HEK293T (cell line): Measurements from ENCODE around the gene CDC42EP3.

Source experiments
- CTCF ChIA-PET: fragments of 350-600 bp; formaldehyde crosslinking; extraction: SDS; loops from one replicate; lab custom pipeline; 2021; ENCODE audit warnings: antibody characterized with exemption, inconsistent platforms; lab: Yijun Ruan, JAX
- POLR2A ChIA-PET: fragments of 350-600 bp; formaldehyde crosslinking; extraction: SDS; loops from one replicate; lab custom pipeline; 2020; ENCODE audit warnings: antibody characterized with exemption, inconsistent platforms; lab: Yijun Ruan, JAX
- DNase-seq: peaks from one replicate; pipeline ENCODE4 v3.0.0; 2012; ENCODE audit warnings: mixed read lengths; ENCODE audit errors: extremely low spot score
- ARNT ChIP-seq: fragments of 450-650 bp; IDR thresholded peaks from 2 replicates; pipeline ENCODE4 v1.6.1; 2017; ENCODE audit warnings: mild to moderate bottlenecking
- BHLHE40 ChIP-seq: fragments of 450-650 bp; IDR thresholded peaks from 2 replicates; pipeline ENCODE4 v1.6.1; 2016; ENCODE audit warnings: mild to moderate bottlenecking, moderate library complexity, borderline replicate concordance
- CTBP1 ChIP-seq: fragments of 450-650 bp; IDR thresholded peaks from 2 replicates; pipeline ENCODE4 v1.6.1; 2016; ENCODE audit warnings: borderline replicate concordance
- ELF4 ChIP-seq: fragments of 450-650 bp; IDR thresholded peaks from 2 replicates; pipeline ENCODE4 v1.6.1; 2017; ENCODE audit warnings: antibody characterized with exemption
- FOXA1 ChIP-seq: fragments of 450-650 bp; IDR thresholded peaks from 2 replicates; pipeline ENCODE4 v1.6.1; 2016; ENCODE audit warnings: mild to moderate bottlenecking
- FOXK2 ChIP-seq: fragments of 450-650 bp; IDR thresholded peaks from 2 replicates; pipeline ENCODE4 v1.6.1; 2016; ENCODE audit warnings: mild to moderate bottlenecking
- FOXM1 ChIP-seq: fragments of 450-650 bp; IDR thresholded peaks from 2 replicates; pipeline ENCODE4 v1.6.1; 2017; ENCODE audit warnings: mild to moderate bottlenecking, borderline replicate concordance
- HDGF ChIP-seq: fragments of 450-650 bp; IDR thresholded peaks from 2 replicates; pipeline ENCODE4 v1.6.1; 2017; ENCODE audit warnings: antibody characterized with exemption, borderline replicate concordance
- L3MBTL2 ChIP-seq: fragments of 450-650 bp; conservative IDR thresholded peaks from 2 replicates; pipeline ENCODE4 v1.6.1; 2016; ENCODE audit warnings: mild to moderate bottlenecking
- LEF1 ChIP-seq: fragments of 450-650 bp; IDR thresholded peaks from 2 replicates; pipeline ENCODE4 v1.6.1; 2017; ENCODE audit warnings: mild to moderate bottlenecking, borderline replicate concordance
- NFRKB ChIP-seq: fragments of 450-650 bp; IDR thresholded peaks from 2 replicates; pipeline ENCODE4 v1.6.1; 2016; ENCODE audit warnings: mild to moderate bottlenecking, moderate library complexity
- SP1 ChIP-seq: fragments of 450-650 bp; IDR thresholded peaks from 2 replicates; pipeline ENCODE4 v1.6.1; 2017
- SUZ12 ChIP-seq: fragments of 450-650 bp; IDR thresholded peaks from 2 replicates; pipeline ENCODE4 v1.6.1; 2016; ENCODE audit warnings: mild to moderate bottlenecking
- TARDBP ChIP-seq: fragments of 450-650 bp; IDR thresholded peaks from 2 replicates; pipeline ENCODE4 v1.6.1; 2016
- ZNF384 ChIP-seq: fragments of 450-650 bp; IDR thresholded peaks from 2 replicates; pipeline ENCODE4 v1.6.1; 2016
- TF ChIP-seq, protein P1 (sequence below): fragments of 450-650 bp; IDR thresholded peaks from 2 replicates; pipeline ENCODE4 v1.6.1; 2016

Gene CDC42EP3

DNA sequence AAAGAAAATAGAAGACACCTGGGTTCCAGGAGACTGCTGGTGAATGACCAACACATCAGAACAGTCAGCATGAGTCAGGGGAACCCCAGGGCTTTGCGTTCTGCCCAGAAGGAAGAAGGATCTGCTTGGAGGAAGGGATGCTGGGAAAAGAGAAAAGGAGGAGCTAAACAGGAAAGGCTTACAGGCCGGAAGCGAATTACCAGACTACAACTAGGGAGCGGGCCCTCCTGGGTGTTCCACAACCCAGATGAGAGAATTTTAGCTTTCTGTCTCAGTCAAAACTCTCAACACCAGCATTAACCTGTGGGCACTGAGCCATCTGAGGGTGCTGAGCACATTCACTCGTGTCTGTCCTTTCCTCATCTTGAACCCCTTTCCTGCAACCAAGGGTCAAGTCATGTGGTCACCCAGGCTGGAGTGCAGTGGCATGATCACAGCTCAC, 19.2 kb downstream of the CDC42EP3 start:
- no peak for DNase-seq
- CTCF ChIA-PET: no interaction called here
- POLR2A ChIA-PET: interaction anchor here (0.6 kb wide), 1 partner anchor 191 kb away, joined by 4 read pairs; no protein-coding TSS in a partner anchor
- TF ChIP-seq CTBP1 (no peak), FOXA1 (no peak), NFRKB (no peak), ARNT (no peak), SP1 (no peak), FOXM1 (no peak), ZNF384 (no peak), HDGF (no peak), ELF4 (no peak), LEF1 (no peak), SUZ12 (no peak), TARDBP (no peak), L3MBTL2 (no peak)

DNA sequence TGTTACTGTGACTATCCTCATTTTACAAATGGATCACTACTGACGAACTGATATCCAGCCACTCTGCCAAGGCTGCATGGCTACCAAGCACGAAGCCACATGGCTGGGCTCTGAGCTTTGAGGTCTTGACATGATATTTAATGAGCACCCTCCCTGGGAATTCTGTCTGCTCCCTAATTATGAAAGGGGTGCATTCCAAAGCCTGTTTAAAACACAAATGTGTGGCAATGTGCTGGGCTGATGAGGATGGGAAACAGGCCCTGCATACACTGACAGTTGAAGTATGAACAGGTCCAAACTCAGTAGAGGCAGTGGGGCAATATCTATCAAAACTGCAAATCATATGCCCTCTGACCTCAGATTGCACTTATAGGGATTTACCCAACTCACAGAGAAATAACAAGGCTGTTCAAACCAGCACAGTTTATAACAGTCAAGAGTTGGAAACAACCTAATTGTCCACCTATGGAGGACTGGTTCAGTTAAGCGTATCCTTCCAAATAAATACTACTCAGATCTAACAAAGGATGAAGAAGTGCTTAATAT, 20.8 kb downstream of the CDC42EP3 start:
- no peak for TF ChIP-seq FOXM1
- no peak for TF ChIP-seq TARDBP
- TF ChIP-seq, protein P1, sequence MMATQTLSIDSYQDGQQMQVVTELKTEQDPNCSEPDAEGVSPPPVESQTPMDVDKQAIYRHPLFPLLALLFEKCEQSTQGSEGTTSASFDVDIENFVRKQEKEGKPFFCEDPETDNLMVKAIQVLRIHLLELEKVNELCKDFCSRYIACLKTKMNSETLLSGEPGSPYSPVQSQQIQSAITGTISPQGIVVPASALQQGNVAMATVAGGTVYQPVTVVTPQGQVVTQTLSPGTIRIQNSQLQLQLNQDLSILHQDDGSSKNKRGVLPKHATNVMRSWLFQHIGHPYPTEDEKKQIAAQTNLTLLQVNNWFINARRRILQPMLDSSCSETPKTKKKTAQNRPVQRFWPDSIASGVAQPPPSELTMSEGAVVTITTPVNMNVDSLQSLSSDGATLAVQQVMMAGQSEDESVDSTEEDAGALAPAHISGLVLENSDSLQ: no peak
- TF ChIP-seq NFRKB: no peak
- TF ChIP-seq SP1: no peak
- TF ChIP-seq ELF4: no peak
- TF ChIP-seq CTBP1: no peak
- TF ChIP-seq ARNT: no peak
- TF ChIP-seq FOXK2: no peak
- TF ChIP-seq HDGF: no peak
- TF ChIP-seq L3MBTL2: no peak
- TF ChIP-seq LEF1: no peak
- TF ChIP-seq BHLHE40: no peak
- TF ChIP-seq FOXA1: no peak
- TF ChIP-seq ZNF384: no peak
- TF ChIP-seq SUZ12: no peak
- ChIA-PET POLR2A (no interaction called here), CTCF (no interaction called here)
- DNase-seq: no peak

DNA sequence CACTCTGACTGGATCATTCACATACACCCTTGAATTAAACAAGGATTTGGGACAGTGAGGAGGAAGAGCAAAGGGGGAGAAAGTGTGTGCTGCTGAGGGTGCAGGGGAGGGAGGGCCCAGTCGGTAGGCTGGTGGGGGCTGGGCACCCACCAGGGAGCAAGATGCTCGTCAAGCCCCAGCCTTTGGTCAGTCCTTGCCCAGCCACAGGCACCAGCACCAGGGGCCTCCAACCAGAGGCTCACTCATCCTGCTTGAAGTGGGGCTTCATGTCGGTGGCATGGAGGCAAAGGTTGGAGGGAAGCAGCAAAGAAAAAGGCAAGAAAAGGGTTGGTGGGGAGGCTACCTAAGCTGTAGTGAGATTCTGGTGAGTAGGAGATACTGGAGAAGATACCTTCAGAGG, 21.9 kb downstream of the CDC42EP3 start:
- TF ChIP-seq FOXA1: no peak
- TF ChIP-seq, protein P1: no peak
- TF ChIP-seq ELF4: no peak
- no peak for TF ChIP-seq TARDBP
- no peak for TF ChIP-seq BHLHE40
- no peak for TF ChIP-seq SUZ12
- TF ChIP-seq L3MBTL2: no peak
- TF ChIP-seq ZNF384: no peak
- no peak for TF ChIP-seq NFRKB
- no peak for TF ChIP-seq FOXM1
- ChIA-PET POLR2A (no interaction called here), CTCF (interaction anchor here (0.6 kb wide), 1 partner anchor 96 kb away, joined by 3 read pairs; no protein-coding TSS in a partner anchor)
- DNase-seq: no peak

DNA sequence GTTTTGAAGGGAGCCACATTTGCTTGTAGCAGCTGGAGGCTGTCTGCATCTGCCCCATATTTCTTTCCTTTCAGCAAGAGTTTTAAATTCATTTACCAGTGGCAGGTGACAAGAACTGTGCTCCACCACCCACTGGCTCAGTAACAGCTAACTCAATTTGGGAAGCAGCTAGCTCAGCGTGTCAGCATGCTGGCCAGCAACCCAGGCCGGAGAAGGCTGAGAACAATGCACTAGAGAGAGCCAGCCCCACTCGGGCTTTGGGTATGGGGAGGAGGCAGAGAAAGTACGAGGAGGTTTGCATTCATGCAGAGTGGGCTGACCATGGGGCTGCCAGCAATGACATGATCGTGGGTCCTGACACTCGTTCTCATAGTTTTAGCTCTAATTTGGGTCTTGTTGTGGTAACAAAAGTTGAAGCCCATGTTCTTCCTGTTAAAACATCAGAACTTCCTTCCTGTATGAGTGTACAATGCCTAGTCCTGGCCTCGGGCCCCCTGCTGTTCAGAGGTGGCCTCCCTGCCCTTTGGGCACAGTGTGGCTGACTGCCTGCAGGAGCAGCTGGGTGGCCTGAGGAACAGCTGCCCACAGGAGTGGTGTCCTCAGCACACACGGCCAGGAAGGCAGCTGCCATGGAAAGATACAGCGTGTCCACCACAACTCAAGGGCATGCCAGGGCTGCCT, 23.0 kb downstream of the CDC42EP3 start:
- ChIA-PET POLR2A (no interaction called here), CTCF (interaction anchor here (0.6 kb wide), 1 partner anchor 97 kb away, joined by 3 read pairs; no protein-coding TSS in a partner anchor)
- TF ChIP-seq CTBP1 (no peak), ZNF384 (no peak), SP1 (no peak), ELF4 (no peak)
- TF ChIP-seq, protein P1: no peak
- no peak for DNase-seq

DNA sequence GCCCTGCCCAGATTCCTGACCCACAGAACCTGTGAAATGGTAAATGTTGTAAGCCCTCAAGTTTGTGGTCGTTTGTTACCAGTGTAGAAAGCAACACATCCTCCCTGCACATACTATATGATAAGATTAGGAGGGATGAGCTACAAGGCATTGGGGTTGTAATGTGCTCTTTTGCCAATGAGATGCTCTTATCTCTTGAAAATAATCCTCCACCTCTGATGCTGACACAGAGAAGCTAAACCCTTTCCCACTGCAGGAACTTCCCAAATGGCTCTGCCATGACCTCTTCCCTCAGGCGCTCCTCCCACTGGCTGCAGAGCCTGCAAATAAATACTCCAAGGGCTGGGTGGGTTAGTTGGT, 23.5 kb downstream of the CDC42EP3 start:
- CTCF ChIA-PET: no interaction called here
- DNase-seq: no peak
- TF ChIP-seq SUZ12: no peak
- POLR2A ChIA-PET: no interaction called here

DNA sequence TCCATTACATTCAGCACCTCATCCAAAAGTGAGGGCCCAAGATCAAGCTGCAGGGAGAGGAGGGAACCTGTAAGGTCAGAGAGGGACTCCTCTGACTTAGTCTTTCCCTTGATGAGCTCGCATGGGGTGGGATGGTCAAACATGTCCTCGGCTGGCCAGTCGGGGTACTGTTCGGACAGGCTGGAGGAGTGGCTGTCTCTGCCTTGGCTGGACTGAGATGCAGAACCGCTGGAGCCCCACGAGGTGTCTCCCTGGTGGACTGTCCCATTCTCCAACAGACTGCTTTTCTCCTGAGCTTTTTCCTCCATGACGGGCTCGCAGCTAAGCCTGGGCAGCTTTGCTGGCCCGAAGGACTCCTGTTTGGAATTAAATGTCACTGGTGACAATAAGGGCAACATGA, 25.6 kb downstream of the CDC42EP3 start:
- CTCF ChIA-PET: no interaction called here
- TF ChIP-seq FOXM1 (no peak), ELF4 (no peak), SP1 (no peak), ZNF384 (no peak), CTBP1 (no peak)
- POLR2A ChIA-PET: no interaction called here
- DNase-seq: no peak
